BJ (cell line): Measurements from ENCODE around the gene ST6GALNAC6. TPM values are rescaled to one million over a fixed set of nuclear protein-coding genes. Genes with fewer than 3 reads are reported as not detected.
A peak's percentile ranks its signal among the peaks of the same experiment; 100 is the strongest.

Experiments used
- CTCF ChIA-PET: fragments of 350-600 bp; formaldehyde crosslinking; extraction: SDS; loops from one replicate; lab custom pipeline; 2021; ENCODE audit warnings: antibody characterized with exemption, inconsistent platforms; lab: Yijun Ruan, JAX
- POLR2A ChIA-PET: fragments of 300-600 bp; sonication (Branson Sonifier 250); formaldehyde crosslinking; extraction: SDS; loops from one replicate; lab custom pipeline; 2021; ENCODE audit warnings: antibody characterized with exemption; lab: Charles Lee
- DNase-seq: peaks from one replicate; pipeline ENCODE4 v3.0.0-alpha.2; 2011; ENCODE audit warnings: low read depth
- H3K27me3 ChIP-seq: 2 replicates; pipeline ENCODE4 v1.6.0; 2011; ENCODE audit warnings: low read length; ENCODE audit not compliant: control insufficient read depth, insufficient read depth
- H3K36me3 ChIP-seq: 2 replicates; pipeline ENCODE4 v1.5.1; 2011; ENCODE audit warnings: low read length; ENCODE audit not compliant: control insufficient read depth, insufficient read depth
- H3K4me3 ChIP-seq: 2 replicates; pipeline ENCODE4 v1.5.1; 2011; ENCODE audit warnings: low read depth, mild to moderate bottlenecking, control low read depth, low read length
- CTCF ChIP-seq: IDR thresholded peaks from 2 replicates; pipeline ENCODE4 v1.5.1; 2011; ENCODE audit warnings: low read depth, mild to moderate bottlenecking, control low read depth, inconsistent platforms, low read length, moderate library complexity; ENCODE audit not compliant: insufficient read depth
- polyA plus RNA-seq: library from polyadenylated mRNA; depleted of rRNA; stranded (reverse); fragments of >200 nt; gene quantifications from 2 replicates; pipeline ENCODE4 v1.2.3, GENCODE V29; 2011

ST6GALNAC6 gene
- polyA plus RNA-seq, 1 experiment = 78.3 TPM

DNA sequence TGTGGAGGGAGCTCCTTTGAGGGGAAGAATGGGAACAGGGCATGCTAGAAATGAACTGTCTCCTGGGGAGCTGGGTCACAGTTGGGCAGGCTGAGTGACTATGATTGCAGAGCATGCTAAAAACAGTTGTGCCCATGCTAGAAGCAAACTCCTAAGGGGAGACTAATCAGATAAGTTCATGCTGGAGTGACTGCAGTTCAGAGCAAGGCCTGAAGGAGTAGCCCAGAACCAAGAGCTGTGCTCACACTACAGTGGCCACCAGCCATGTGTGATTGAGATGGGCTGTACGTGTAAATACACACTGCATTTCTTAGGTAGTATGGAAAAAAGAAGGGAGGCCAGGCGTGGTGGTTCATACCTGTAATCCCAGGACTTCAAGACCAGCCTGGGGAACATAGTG, 11.6 kb downstream of the ST6GALNAC6 start:
- Histone ChIP-seq H3K4me3 (no peak overlapping the region), H3K27me3 (no peaks in the 10 kb centered on the region), H3K36me3 (peaks cover 41% of the 10 kb centered on the region)
- CTCF ChIA-PET = interaction anchor here (1.0 to 1.3 kb wide), 2 partner anchors 9 to 34 kb away, joined by 3 to 4 read pairs; no protein-coding TSS in a partner anchor
- POLR2A ChIA-PET = no interaction called here
- 0 out of 2 replicates have a peak, but pooled peaks have one; percentile 2 for TF ChIP-seq CTCF
- DNase-seq = no peak

DNA sequence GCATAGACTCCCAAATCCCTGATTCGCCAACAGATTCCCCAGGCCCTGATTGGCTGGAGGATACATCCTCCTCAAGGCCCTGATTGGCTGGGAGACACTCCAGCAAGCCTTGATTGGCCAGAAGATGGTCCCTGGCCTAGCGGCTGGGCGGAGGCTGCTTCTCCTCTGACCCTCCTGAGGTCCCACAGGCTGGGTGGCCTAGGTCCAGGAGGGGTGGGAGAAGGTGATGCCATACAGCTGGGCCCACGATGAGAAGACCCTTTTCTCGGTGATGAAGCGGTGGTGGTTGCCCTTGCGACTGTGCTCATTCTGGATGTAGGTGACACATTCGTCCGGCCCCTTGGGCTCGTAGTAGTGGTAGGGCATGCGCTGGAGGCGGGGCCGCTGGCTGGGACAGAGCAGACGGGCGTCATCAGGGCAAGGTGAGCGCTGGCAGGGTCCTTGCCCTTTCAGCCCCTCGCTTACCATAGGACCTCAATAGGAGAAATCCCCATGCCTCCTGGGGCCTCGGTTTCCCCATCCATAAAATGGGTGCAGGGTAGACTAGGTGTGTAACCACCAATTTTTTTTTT, 12.9 kb downstream of the ST6GALNAC6 start:
- no peaks in the 10 kb centered on the region for H3K27me3 ChIP-seq
- peaks cover 37% of the 10 kb centered on the region for H3K36me3 ChIP-seq
- ChIA-PET POLR2A (no interaction called here), CTCF (no interaction called here)
- TF ChIP-seq CTCF = no peak
- no peak for DNase-seq
- no peak overlapping the region for H3K4me3 ChIP-seq

GRCh38 chr9:127885508-127886281, 13.7 kb downstream of the ST6GALNAC6 start:
- POLR2A ChIA-PET = no interaction called here
- no peak overlapping the region for H3K4me3 ChIP-seq
- TF ChIP-seq CTCF = no peak
- CTCF ChIA-PET = no interaction called here
- no peaks in the 10 kb centered on the region for H3K27me3 ChIP-seq
- DNase-seq = no peak
- peaks cover 33% of the 10 kb centered on the region for H3K36me3 ChIP-seq

- POLR2A ChIA-PET = no interaction called here
- no peak for DNase-seq
- CTCF ChIA-PET = no interaction called here
- no peak overlapping the region for H3K4me3 ChIP-seq
- H3K36me3 ChIP-seq = peaks cover 26% of the 10 kb centered on the region
- no peaks in the 10 kb centered on the region for H3K27me3 ChIP-seq
- TF ChIP-seq CTCF = no peak
Measured at GRCh38 chr9:127884976-127885490, 14.4 kb downstream of the ST6GALNAC6 start.

DNA sequence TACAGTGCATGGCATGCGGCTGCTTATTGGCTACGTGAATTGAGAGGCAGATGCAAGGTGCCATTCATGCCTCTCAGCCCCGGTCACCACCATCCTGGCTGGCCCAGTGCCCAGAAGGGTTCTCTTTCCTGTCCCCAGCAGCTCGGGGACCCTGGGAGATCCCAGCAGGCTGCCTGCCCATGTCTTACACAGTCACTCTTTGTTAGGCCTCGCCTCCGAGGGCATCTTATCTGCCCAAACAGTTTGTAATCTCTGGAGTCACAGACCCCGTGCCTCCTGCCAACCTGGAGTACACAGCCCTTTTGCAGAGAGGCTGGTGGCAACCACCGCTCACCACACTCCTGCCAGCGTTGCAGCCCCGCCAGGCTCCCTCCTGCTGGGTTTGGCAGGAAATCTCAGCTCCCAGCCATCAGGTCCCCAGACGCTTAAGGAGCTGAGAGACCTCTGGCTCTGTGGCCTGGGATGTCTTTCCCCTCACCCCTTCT, 14.9 kb downstream of the ST6GALNAC6 start:
- no peak for TF ChIP-seq CTCF
- ChIA-PET CTCF (no interaction called here), POLR2A (no interaction called here)
- peaks cover 25% of the 10 kb centered on the region for H3K36me3 ChIP-seq
- no peaks in the 10 kb centered on the region for H3K27me3 ChIP-seq
- no peak for DNase-seq
- H3K4me3 ChIP-seq = no peak overlapping the region
